ENCODE results near the gene MKRN2.
"Not testable (repeated sequence)": the region's sequence is repeated elsewhere in the genome, so short reads cannot be mapped to it uniquely, and the experiment has no call there.

MKRN2 gene

DNA sequence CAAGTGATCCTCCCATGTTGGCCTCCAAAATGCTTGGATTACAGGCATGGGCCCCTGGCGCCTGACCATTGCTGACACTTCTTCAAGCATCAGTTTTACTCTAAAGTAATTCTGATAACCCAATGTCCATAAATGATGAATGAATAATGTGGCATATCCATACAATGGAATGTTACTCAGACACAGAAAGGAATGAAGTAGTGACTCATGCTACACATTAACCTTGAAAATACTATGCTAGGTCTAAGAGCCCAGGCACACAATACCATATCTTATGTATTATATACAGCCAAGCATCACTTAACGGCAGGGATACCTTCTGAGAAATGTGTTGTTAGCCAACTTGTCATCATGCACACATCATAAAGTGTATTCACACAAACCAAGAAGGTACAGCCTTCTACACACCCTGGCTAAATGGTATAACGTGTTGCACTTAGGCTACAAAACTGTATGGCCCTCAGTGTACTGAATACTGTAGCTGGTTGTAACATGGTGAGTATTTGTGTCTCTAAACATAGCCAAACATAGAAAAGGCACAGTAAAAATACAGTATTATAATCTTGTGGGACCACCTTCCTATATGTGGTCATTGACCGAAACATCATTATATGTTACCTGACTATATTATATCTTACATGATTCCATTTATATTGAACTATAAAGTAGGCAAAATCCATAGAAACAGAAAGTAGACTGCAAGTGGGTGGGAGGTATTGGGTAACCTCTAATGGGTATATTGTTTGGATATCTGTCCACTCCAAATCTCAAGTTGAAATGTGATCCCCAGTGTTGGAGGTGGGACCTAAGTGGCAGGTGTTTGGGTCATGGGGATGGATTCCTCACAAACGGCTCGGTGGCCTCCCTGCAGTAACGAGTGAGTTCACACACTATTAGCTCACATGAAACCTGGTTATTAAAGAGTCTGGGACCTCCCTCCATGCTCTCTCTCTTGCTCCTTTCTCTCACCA lies 31.4 kb downstream of the MKRN2 start:
- DNase-seq (ENCODE audit: low read depth, low spot score), result no peak

DNA sequence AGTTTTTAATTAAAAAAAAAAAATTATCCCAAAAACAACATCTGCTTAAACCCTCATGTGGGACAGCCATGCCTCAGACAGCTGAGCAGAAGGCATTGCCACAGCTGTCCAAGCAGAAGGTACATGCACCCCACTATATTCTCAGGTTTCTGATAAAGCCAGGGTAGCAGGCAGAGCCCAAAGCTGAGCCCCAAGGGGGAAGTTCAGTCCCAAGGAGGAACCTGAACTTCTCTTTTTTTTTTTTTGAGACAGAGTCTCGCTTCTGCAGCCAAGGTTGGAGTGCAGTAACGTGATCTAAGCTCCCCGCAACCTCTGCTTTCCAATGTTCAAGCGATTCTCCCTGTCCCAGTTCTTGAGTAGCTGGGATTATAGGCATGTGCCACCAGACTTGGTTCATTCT lies 33.2 kb downstream of the MKRN2 start:
- no peak for DNase-seq (ENCODE audit: low read depth, low spot score)

DNA sequence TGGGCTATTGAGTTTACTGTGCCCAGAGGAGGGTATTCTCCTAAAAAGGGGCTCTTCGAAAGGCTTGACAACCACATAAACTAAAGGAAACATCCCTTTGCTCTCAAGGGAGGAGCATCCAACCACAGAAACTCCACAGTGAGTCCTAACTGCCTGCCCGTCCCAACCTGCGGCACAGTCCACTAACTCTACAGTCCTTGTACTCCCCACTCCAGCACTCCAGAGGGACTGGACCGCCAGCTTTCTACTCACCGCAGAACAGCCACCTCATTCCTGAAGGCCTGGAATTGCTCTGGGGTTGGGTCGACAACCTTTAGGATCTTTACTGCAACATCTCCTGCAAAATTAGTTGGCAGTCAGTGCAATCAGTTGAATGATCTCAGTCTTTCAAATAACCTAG lies 34.6 kb downstream of the MKRN2 start:
- DNase-seq (ENCODE audit: low read depth, low spot score), result no peak

DNA sequence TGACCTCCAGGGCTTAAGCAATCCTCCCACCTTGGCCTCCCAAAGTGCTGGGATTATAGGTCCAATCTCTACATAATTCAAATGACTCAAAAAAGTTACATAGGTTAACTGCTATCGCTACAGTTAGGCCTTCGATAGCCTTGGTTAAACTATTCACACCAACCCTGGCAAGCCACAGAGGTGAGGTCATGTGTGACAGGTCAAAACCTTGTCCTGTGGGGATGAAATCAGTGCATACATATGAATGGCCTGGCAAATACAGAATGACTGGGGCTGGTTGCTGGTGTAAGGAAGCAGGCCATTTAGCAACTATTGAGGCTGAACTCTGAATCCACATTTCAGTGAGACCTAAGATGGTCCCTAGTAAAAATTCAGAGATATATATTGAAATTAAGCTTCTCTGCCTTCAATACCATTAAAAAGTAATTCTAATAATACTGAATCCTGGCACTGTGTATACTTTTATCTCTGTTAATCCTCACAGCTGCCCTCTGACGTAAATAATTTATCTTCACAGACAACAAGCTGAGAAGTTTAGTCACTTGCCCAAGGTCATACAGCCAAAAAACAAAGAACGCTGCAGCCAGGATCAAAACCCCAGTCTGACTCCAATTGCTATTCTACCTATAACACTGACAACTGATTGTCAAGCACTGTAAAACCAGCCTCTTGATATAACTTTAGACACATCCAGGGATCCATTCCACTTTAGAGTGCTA lies 35.3 kb downstream of the MKRN2 start:
- no peak for DNase-seq (ENCODE audit: low read depth, low spot score)

DNA sequence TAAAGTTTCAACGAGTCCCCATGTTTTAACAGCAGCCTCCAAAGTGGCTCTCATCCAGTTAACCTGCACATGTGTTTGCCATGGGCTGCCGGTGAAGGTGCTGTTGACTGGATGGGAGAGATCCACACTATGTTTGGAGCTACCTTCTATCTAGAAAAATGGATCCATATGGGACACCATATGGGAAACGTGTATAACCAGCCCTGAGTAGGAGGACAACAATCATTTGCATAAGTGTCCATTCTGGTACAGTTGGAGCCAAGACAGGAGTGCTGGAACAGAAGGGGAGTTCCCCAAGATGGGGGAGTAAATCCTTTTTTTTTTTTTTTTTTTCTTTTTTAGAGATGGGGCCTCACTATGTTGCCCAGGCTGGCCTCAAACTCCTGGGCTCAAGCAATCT lies 36.6 kb downstream of the MKRN2 start:
- no peak for DNase-seq (ENCODE audit: low read depth, low spot score)

DNA sequence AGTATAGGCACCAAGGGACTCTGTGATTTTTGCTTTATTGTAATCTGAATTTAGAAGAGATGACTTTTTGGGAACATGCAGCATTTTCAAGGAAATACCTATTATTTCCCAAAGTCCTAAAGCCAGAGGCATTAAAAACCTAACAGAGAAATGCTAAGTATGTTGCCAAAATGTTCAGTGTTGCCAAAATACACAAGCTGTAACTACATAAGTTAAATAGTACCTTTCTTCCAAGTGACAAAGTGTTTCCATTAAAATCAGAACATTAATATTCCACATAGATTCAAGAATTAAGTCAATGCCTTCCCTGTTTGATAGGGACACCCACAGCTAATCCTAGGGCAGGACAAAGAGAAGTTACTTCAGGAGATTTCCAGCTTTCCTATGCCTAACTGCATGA lies 42.0 kb downstream of the MKRN2 start:
- peak; percentile 44 for DNase-seq (ENCODE audit: low read depth, low spot score)

DNA sequence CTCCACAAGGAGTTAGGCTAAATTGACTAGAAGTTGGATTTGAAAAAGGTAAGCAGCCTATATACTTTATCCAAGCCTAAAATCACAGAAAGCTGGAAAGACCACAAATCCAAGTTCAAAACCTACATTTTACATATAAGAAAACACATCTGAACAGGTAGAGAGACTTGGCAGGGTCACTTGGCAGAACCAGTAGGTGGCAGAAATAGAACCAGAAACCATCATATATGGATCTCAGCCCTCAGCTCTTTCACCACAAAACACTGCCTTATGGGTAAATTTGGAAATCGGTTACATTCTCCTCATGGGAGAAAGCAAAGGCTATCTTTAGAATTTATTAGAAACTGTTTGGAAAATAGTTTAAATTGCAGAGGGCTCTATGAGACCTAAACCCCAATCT lies 44.2 kb downstream of the MKRN2 start:
- no peak for DNase-seq (ENCODE audit: low read depth, low spot score)

DNA sequence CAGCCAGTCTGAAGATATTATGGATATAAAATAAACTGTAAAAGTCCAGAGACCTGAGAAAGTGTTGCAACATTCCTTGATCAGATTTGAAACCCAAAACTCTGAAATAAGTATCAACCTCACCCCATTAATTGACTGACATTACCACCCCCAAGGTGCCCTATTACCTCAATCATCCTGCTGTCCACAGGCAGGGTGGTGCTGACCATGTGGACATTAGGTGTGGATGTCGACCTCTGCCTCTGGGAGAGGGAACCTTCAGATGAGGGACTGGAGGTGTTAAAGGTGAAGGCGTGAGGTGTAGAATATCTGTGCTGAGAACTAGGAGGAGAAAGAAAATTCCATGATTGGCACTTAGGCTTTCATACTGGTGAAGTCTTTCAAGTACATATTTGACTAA lies 47.1 kb downstream of the MKRN2 start:
- DNase-seq (ENCODE audit: low read depth, low spot score), result no peak

DNA sequence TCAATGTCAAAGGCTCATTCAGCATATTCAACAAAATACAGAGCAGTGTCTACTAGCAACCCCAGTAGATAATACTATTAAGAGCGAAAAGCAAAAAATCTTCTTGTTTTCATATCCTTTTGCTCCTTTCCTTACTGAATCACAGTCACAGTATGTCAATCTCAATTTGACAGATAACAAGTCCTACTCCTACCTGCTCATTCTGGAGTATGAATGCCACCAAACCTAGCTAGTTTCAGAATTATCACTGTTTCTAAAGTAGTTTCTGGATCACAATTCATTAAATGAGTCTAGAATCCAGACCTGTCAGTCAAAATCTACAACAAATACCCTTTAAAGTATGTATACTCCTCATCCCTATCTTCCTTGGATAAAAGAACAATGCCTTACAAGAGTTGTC lies 51.5 kb downstream of the MKRN2 start:
- DNase-seq (ENCODE audit: low read depth, low spot score), result no peak

DNA sequence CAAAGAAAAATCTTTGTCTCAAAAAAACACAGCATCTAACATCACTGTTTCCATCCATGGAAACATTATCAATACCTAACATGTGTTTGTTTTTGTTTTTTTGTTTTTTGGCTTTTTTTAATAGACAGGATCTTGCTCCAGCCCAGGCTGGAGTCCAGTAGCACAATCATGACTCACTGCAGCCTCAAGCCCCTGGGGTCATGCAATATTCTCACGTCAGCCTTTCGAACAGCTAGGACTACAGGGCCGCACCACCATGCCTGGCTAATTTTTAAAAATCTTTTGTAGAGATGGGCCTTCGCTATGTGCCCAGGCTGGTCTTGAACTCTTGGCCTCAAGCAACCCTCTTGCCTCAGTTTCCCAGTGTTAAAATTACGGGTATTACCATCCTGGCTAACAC lies 54.2 kb downstream of the MKRN2 start:
- DNase-seq (ENCODE audit: low read depth, low spot score), result no peak

DNA sequence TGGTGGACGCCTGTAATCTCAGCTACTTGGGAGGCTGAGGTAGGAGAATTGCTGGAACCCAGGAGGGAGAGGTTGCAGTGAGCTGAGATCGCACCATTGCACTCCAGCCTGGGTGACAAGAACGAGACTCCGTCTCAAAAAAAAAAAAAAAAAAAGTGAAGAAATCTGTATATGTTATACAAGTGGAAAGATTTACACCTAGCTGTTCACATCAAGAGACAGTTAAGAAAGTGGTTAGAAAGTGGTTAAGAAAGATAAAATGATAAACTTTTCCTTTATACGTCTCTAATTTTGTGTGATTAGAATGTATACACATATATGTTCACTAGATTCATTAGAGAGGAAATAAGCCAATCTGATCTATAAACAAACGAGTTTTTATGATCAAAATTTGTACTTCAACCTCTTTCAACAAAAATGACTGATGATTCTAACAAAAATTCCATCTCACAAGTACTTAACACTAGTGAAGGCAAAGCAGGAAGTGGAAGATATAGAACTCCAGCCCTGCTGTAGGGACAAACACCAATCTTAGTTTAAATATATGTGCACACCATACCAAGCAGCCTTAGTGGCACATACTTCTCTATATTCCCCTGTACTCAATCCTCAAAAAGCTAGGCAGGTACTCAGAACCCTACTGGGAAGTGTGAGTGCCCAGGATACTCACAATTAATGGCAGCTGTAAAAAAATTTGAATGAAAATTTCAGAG lies 55.8 kb downstream of the MKRN2 start:
- DNase-seq (ENCODE audit: low read depth, low spot score), result no peak

DNA sequence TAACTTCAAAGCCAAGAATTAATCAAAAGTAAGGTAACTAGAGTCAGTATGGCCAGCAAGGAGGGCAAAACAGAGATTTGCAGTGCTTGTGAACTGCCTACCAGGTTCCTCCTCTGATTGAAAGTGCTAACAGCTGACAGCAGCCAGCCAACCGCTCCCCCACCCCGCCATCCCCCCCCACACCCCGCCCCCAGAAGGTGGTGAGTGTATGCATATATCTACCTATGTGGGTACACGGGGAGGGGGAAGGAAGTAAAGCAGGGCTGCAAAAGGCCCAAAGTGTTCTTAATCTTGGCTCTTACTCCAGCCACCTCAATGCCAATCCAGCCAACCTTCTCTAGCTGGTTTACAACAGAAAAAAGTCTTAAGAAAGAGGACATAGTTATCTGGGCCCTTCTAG lies 56.4 kb downstream of the MKRN2 start:
- DNase-seq (ENCODE audit: low read depth, low spot score), result no peak

DNA sequence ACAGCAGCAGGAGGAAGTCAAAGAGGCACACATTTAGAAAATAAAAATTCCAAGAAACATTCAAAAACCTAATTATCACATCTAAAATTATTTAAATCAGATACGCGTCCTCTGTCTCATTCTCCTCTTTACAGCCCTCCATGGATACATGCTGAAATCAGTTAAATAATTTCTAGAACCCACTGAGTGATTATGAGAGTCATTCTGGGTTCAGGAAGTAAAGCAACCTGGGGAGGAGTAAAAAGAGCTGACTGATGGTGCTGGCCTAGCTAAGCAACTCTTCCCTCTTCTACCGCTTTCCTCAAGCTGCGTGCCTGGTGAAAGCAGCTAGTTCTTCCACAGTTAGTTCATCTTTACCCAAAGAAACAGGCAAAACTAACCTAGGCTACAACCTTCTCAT lies 58.4 kb downstream of the MKRN2 start:
- DNase-seq (ENCODE audit: low read depth, low spot score), result no peak

DNA sequence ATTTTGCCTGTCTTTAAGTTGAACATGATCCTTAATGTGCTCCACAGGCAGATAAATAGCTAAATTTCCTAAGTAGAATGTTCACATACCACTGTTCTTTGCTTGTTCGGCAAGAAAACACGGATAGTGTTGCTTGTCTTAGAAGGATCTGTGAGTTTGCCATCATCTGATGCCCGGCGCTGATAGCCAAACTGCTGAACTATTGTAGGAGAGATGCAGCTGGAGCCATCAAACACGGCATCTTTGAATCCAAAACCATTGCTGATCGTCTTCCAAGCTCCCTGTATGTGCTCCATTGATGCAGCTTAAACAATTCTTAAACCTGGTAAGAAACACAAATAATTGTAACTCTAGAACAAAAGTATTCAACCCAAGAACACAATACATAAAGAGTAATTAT lies 61.5 kb downstream of the MKRN2 start:
- no peak for DNase-seq (ENCODE audit: low read depth, low spot score)

DNA sequence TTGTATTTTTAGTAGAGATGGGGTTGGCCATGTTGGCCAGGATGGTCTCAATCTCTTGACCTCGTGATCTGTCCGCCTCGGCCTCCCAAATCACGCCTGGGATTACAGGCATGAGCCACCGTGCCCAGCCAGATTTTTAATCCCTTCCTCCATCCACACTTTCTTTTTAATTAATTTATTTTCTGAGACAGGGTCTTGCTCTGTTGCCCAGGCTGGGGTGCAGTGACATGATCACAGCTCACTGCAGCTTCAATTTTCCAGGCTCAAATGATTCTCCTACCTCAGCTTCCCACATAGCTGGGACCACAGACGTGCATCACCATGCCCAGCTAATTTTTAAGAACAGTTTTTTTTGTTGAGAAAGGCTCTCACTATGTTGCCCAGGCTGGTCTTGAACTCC lies 63.4 kb downstream of the MKRN2 start:
- DNase-seq (ENCODE audit: low read depth, low spot score), result no peak

DNA sequence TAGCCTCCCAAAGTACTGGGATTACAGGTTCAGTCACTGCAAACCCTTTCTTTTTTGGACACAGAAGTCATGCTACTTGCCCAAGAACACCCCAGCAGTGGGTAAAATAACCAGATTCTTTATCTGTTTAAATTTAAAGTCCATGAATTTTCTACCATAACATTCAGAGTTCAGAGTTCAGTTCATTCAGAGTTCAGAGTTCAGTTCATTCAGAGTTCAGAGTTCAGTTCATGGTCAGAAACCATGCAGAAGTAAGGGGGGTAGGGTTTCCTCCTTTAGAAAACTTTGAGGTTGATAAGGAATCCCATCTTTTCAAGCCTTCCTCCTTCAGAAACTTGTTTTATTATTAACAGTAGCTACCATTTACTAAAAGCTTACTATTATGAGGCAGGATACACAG lies 63.8 kb downstream of the MKRN2 start:
- no peak for DNase-seq (ENCODE audit: low read depth, low spot score)

DNA sequence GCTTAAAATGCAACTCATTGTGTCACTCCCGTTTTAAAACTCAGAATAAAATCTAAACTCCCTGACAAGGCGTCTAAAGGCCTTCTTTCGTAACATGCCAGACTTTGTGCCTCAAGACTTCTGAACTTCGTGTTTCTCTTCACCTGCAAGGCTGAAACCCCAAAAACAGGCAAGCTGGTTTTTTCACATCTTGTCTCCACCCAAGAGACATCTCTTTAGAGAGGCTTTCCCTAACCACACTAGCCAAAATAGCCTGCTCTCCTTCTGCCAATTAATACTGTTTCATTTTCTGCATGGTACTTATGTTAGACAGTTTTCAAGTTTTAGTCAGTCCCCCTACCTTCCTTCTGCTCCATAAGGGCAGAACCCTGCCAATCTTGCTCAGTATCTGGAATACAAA lies 65.4 kb downstream of the MKRN2 start:
- no peak for DNase-seq (ENCODE audit: low read depth, low spot score)

DNA sequence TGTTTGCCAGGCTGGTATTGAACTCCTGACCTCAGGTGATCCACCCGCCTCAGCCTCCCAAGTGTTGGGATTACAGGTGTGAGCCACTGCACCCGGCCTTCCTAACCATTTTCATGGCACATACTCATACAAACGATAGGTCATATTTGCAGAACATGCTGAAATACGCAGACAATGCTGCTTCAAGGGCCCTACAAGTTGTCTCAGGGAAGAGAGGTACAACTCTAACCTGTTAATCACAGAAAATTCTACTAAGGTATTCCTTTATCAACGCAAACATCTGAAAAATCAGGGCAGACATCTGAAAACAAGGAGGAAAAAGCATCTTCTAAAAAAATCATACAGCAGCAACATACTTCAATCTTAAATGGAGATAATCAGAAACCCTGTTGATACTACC lies 67.2 kb downstream of the MKRN2 start:
- no peak for DNase-seq (ENCODE audit: low read depth, low spot score)

DNA sequence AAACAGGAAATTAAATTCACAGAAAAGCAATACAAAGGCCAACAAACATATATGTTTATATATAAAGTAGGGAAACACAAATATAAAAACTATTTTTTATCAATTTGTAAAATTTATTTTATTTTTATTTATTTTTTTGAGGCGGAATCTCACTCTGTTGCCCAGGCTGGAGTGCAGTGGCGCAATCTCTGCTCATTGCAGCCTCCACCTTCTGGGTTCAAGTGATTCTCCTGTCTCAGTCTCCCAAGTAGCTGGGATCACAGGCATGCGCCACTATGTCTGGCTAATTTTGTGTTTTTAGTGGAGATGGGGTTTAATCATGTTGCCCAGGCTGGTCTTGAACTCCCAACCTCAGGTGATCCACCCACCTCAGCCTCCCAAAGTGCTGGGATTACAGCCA lies 68.1 kb downstream of the MKRN2 start:
- DNase-seq (ENCODE audit: low read depth, low spot score), result not testable (repeated sequence)

DNA sequence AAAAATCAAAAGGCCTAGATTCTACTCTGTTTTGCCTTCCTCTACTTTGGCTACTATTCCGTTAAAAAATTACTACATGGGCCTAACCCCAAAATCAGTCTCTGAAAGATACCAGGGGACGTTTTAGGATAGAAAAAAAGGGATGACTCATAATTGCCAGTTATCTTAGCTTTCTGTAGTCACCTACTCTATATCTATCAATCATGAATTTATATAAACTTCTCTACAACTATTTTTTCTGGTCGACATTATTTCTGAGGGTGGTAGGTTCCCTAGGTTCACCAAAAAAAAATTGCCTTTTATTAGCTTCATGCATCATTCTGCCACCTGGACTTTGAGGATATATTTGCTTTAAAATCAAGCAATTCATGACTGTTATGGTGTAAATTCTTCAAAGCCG lies 70.5 kb downstream of the MKRN2 start:
- DNase-seq (ENCODE audit: low read depth, low spot score), result no peak

DNA sequence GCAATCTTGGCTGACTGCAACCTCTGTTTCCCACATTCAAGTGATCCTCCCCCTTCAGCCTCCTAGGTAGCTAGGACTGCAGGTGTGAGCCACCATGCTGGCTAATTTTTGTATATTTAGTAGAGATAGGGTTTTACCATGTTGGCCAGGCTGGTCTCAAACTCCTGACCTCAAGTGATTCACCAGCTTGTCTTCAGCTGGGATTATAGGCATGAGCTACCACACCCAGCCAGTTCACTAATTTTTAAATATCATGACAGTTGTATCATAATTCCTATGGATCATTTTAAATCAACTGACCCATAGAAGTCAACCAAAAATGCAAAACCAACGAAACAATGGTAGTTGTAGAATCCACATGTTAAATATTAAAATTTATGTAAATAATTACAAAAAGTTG lies 71.9 kb downstream of the MKRN2 start:
- DNase-seq (ENCODE audit: low read depth, low spot score), result no peak

DNA sequence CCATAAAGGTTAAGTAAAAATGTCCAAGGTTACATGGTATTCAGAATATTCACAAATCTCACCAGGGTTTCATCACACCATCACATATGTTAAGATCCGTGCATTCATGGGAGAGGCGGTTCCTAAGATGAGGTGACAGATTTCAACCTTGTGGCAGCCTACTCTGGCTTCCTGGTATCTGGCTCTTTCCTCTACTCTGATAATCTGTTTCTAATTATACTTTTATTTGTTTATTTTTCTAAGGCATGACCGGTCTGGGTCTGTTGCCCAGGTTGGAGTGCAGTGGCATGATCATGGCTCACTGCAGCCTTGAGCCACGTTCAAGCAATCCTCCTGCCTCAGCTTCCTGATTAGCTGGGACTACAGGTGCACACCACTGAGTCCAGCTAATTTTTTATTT lies 72.7 kb downstream of the MKRN2 start:
- no peak for DNase-seq (ENCODE audit: low read depth, low spot score)
